Activated CD4-positive, CD25-positive, alpha-beta regulatory T cell (primary cell): ENCODE data around the gene AKAP7.
"Not testable (repeated sequence)": the region's sequence is repeated elsewhere in the genome, so short reads cannot be mapped to it uniquely, and the experiment has no call there.

Source experiments
- DNase-seq, 4 experiments: peaks; one replicate each; lab custom pipeline; 2025; lab: John Stamatoyannopoulos, UW

AKAP7 gene

DNA sequence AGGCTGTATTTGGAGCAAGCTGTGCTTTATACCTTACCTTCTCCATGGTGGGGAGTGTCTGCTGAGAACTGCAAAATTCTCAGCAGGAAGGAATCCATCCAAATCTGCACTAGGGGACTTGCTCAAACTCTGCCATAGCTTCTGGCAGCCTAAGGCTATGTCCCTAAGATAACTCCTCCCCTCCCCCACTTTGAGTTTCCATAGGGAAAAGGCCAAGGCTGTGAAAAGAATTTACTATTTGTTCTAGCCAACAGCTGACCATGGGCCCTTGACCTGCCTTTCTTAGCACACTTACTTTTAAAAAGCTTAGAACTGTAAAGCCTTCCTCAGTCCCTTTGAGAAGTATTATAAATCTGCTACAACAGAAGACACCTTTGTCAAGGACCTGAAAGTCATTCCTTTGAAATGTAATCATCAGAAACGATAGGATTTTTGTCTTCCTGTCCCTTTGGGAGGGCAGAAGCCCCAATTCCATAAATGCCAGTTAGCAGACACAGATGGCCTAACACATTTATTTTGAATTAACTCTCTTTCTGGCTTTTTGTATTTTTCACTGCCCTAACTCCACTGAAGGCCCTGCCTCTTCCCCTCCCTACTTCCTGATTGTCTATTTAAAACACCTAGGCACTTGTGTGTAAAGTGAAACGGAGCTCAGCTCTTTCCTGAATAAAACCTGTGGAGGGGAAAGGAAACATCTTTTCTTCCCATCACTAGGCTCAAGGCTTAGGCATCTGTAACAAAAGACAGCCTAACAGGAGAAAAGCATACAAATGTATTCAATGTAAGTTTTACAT is 157.1 kb downstream of the AKAP7 start:
- no peak for DNase-seq

DNA sequence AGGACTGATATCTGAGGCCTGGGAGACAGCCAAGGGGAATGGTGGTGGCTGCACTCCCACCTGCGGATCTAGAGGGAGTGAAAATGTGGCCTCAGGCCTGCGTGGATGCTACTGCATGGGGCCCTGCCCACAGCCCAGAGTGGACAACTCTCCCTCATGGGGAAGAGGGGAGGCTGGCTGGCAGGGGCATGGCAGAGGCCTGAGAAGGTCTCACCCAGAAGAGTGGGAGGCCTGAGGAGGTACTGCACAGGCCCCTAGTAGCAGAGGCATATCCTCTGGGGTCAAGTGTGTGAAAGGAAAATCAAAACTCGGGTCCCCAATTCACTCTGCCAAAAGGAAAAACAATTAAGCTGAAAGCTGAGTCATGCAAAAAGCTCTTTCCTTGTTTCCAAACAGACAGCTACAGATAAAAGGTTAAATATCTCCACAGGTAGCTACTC is 158.2 kb downstream of the AKAP7 start:
- no peak for DNase-seq

DNA sequence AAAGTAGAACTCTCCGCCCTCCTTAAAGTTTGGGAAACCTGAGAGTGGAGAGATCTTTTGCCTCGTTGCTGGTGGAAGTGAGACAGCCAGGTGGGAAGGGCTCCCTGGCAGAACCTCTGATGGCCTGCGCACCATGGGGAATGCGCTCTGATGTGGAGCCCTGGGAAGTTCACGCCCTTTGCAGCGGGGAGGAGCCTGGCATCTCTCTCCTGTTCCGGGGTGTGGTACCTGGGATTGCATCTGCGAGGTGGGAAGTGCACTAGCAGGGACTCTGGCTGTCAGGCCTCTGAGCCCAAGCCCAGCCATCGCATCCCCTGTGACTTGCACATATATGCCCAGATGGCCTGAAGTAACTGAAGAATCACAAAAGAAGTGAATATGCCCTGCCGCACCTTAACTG is 159.8 kb downstream of the AKAP7 start:
- no peak for DNase-seq

DNA sequence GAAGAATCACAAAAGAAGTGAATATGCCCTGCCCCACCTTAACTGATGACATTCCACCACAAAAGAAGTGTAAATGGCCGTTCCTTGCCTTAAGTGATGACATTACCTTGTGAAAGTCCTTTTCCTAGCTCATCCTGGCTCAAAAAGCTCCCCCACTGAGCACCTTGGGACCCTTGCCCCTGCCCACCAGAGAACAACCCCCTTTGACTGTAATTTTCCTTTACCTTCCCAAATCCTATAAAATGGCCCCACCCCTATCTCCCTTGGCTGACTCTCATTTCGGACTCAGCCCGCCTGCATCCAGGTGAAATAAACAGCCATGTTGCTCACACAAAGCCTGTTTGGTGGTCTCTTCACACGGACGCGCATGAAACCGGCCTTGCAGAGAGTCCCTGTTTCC is 165.6 kb downstream of the AKAP7 start:
- DNase-seq = not testable (repeated sequence)

DNA sequence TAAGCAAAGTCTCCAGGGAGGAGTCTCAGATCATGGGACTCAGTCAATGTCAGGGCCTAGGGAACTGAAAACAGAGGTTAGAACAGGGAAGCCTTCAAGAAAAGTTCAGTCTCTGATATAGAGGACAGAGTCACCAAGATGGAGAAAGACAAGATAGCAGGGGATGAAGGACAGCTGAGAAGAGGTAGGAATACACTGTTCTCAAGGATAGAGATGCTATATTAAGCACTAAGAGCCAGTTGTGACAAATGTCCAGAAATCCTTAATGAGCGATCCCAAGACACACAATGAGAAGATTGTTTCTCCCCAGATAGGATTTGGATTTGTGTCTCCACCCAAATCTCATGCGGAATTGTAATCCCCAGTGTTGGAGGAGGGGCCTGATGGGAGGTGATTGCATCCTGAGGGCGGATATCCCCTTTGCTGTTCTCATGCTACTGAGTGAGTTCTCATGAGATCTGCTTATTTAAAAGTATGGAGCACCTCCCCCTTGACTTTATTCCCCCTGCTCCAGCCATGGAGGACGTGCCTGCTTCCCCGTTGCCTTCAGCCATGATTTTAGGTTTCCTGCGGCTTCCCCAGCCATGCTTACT is 168.2 kb downstream of the AKAP7 start:
- no peak for DNase-seq

DNA sequence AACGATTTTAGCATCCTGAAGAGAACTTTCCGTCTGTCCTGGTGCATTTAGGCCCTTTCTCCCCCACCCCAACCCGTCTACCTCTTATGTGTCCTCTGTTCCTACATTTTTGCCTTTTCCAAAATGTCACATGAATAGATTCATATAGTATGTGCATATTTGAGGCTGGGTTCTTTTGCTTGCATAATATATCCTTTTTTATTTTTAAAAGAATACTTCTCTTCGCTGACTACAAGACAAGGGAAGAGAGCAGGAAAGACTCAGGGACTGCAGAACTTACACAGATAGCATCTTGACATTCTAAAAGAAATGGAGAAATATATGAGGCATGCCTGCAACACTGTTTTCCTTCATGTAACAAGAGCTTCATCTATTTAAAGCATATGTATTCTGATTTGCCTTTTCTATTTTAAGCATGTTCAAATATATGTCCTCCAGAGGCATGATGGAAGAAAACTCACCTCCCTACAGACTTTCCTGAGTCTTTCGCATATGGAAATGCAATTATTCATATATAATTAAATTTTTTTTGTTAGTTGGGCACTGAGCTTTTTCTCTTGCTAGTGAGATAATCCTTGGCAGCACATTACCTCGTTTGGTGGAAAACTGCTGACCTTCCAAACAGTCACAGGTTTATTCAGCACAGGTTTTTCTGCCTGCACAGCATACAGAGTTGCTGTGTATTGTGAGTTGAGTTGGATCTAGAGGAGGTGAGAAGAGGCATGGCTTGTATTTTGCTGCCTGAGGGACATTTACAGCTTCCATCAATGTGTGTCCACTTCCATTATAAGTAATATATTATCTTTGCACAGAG is 170.0 kb downstream of the AKAP7 start:
- DNase-seq = no peak

DNA sequence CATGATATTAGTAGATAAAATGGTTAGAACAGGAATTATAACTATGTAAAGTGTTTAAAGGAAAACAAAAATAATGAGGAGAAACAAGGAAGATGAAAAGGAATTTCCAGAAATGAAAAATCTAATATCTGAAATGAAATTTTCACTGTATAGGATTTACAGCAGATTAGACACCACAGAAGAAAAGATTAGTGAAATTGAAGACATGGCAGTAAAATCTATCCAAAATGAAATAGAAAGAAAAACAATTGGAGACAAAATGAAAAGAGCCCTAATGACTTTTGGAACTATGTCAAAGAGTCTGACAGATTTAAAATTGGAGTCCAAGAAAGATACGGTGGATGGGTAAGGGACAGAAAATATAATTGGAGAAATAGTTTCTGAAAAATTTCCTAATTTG is 174.2 kb downstream of the AKAP7 start:
- no peak for DNase-seq

DNA sequence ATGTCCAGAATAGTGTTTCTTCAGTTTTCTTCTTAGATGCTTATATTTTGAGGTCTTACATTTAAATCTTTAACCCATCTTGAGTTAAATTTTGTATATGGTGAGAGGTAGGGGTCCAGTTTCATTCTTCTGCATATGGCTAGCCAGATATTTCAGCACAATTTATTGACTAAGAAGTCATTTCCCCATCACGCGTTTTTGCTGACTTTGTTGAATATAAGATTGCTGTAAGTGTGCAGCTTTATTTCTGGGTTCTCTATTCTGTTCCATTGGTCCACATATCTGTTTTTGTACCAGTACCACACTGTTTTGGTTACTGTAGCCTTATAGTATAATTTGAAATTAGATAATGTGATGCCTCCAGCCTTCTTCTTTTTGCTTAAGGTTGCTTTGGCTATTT is 179.6 kb downstream of the AKAP7 start:
- DNase-seq = no peak

DNA sequence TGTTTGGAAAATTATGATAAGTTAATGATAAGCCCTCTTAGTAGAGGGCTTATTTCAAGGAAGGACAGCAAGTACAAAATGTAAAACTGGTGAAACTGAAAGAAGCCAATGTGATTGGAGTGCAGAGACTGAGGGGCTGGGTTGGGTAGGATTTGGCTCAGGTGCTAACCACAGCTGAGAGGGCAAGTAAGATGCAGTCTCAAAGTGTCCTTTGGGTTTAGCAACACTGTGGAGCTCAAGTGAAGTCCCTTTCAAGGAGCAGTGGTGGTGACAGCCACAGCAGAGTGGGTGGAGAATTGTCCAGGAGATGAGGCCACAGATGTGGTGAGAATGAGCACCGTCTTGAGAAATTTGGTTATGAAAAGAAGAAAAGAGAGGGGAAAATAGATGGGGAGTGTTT is 181.4 kb downstream of the AKAP7 start:
- no peak for DNase-seq

DNA sequence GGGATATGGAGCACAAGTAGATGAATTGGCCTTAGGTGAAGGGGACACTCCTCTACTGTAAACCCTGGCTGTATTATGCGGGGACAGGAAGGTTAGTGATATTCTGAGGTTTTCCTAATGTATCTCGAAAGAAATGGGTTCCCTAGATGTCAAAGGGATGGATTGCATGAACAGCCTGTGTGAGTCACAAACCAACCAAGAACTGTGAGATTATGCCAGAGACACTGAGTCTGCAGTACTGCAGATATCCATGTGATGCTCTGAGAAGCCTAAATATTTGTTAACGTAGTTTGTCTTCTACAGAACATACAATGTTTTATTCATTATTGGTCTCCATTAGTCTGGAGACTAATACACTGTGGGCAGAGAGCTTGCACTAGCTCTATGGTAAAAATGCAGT is 182.2 kb downstream of the AKAP7 start:
- no peak for DNase-seq

DNA sequence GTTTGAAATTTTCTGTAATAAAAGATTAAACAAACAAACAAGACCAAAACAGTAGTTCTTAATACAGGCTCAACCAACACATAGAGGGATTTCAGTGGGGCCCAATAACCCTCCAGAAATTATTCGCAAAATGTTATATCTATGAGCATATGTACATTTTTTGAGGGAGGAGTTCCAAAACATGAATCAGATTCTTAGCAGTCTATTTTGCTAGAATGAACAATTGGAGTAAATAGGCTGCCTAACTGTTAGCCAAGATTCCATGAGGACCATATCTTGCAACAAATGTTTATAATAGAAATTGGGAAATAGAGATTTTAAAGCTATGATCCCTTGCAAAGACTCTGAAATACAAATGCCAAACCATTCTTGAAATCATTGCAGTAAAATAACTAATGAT is 186.3 kb downstream of the AKAP7 start:
- no peak for DNase-seq

DNA sequence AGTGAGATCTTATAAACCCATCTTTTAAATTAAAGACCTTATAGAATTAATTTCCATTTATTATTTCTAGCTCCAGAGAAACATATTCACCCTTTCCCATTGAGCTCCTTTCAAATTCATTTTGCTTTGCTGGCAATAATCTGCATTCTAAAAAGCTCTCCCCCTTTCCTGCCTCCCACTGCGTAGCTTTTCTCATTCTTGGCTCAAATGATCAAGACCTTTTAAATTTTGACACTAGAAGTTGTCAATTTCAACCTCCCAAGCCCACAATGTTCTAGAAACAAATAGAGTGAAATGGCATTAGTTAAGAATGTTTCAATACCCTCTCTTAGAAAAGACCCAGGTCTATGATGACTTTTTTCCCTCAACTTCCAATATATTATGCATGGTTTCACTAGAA is 186.9 kb downstream of the AKAP7 start:
- DNase-seq = no peak

DNA sequence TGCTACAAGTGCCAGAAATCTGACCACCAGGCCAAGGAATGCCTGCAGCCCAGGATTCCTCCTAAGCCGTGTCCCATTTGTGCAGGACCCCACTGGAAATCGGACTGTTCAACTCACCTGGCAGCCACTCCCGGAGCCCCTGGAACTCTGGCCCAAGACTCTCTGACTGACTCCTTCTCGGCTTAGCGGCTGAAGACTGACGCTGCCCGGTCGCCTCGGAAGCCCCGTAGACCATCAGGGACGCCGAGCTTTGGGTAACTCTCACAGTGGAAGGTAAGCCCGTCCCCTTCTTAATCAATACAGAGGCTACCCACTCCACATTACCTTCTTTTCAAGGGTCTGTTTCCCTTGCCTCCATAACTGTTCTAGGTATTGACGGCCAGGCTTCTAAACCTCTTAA is 190.4 kb downstream of the AKAP7 start:
- DNase-seq = not testable (repeated sequence)

DNA sequence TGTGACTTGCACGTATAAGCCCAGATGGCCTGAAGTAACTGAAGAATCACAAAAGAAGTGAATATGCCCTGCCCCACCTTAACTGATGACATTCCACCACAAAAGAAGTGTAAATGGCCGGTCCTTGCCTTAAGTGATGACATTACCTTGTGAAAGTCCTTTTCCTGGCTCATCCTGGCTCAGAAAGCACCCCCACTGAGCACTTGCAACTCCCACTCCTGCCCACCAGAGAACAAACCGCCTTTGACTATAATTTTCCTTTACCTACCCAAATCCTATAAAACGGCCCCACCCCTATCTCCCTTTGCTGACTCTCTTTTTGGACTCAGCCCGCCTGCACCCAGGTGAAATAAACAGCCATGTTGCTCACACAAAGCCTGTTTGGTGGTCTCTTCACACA is 193.5 kb downstream of the AKAP7 start:
- DNase-seq = not testable (repeated sequence)

DNA sequence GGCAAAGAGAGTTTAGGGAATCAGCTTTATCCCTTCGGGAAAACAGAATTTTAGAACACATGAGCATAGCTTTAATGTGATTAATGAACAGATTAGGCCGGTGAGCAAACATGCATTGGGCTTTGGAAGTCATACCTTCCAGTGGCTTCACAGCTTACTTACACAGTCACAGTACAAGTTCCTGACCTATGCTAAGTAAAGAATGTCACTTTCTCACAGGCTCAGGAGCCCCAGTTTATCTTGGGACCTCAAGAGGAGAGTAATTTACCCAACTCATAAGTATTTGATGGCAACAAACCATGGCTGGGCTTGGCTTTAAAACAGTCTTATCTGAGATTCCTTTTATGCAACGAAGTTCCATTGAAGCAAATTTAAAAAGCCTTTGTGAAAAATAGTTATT is 195.9 kb downstream of the AKAP7 start:
- no peak for DNase-seq

DNA sequence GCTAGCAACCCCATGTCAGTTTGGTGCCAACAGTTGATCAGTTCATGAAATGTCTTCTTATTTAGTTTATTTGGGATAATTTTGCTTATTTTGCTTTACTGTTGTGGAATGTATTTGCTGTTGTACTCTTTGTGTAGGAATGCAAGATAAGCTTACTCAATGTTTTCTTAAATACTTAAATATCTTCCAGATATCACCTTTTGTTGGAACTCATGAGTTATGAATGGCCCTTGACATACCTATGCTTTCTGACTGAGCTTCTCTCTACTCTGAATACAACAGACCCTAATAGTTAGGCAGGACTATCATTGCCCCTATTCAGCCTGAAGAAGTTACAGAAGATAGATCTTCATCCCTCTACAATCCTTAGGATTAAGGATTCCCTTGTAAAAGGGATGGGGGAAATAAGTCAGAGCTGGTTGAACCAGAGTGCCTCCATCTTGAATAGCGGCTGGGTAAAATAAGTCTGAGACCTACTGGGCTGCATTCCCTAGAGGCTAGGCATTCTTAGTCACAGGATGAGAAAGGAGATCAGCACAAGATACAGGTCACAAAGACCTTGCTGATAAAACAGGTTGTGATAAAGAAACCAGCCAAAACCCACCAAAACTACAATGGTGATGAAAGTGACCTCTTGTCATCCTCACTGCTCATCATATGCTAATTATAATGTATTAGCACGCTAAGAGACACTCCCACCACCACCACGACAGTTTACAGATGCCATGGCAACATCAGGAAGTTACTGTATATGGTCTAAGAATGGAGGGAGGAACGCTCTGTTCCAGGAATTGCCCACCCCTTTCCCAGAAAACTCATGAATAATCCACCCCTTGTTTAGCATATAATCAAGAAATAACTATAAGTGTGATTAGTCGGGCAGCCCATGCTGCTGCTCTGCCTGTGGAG is 196.9 kb downstream of the AKAP7 start:
- no peak for DNase-seq
